GM12878 (cell line): ENCODE data around the gene EHF. TPM values are rescaled to one million over a fixed set of nuclear protein-coding genes. Genes with fewer than 3 reads are reported as not detected.

Experiments
- ATAC-seq: fragments of 200-7000 bp; cut with Tn5 transposase; 3 replicates; pipeline ENCODE4 v1.9.1; 2020; ENCODE audit warnings: mild to moderate bottlenecking, moderate library complexity
- BruUV-seq: library from RNA; stranded (reverse); fragments of 400-500 nt; replicated peaks from 2 replicates; lab custom pipeline; 2021; lab: Mats Ljungman, UMichigan
- CTCF ChIA-PET: fragments of 300-600 bp; sonication (Branson Sonifier 250); formaldehyde crosslinking; extraction: SDS; loops from one replicate; lab custom pipeline; 2021; ENCODE audit warnings: inconsistent platforms; lab: Yijun Ruan, JAX
- POLR2A ChIA-PET: fragments of 350-600 bp; formaldehyde crosslinking; extraction: SDS; loops from one replicate; lab custom pipeline; 2021; ENCODE audit warnings: inconsistent platforms; lab: Charles Lee
- RAD21 ChIA-PET: fragments of 300-600 bp; sonication (Branson Sonifier 250); formaldehyde crosslinking; loops from one replicate; lab custom pipeline; 2023; ENCODE audit warnings: antibody characterized with exemption; ENCODE audit not compliant: unreplicated experiment; lab: Charles Lee
- SMC1A ChIA-PET: fragments of 300-600 bp; sonication (Branson Sonifier 250); formaldehyde crosslinking; loops from one replicate; lab custom pipeline; 2023; ENCODE audit not compliant: unreplicated experiment, uncharacterized antibody; lab: Charles Lee
- DNase-seq: peaks from one replicate; pipeline ENCODE4 v3.0.0-alpha.2; 2011; ENCODE audit warnings: low read depth, low spot score
- FAIRE-seq: peaks from 3 replicates; lab custom pipeline; 2011; peaks lifted over from hg19 to GRCh38; lab: Jason Lieb, UNC
- H2AFZ ChIP-seq: 2 replicates; pipeline ENCODE4 v1.6.0; 2011; ENCODE audit warnings: low read depth, low read length, control low read depth; ENCODE audit not compliant: control insufficient read depth
- H3K27ac ChIP-seq: 2 replicates; pipeline ENCODE4 v1.5.1; 2011; ENCODE audit warnings: control low read depth; ENCODE audit not compliant: control insufficient read depth, insufficient read depth
- H3K27me3 ChIP-seq, 2 experiments: replicated peaks in 1 of 2; 2 replicates each; pipeline versions ENCODE4 v1.6.0 to v1.6.1; 2011; ENCODE audit warnings: low read length in 1 of 2; ENCODE audit not compliant: control insufficient read depth in 2 of 2, insufficient read depth in 2 of 2
- H3K36me3 ChIP-seq, 2 experiments: 2 replicates each; pipeline ENCODE4 v1.5.1; 2011; ENCODE audit warnings: low read length in 1 of 2; ENCODE audit not compliant: control insufficient read depth in 2 of 2, insufficient read depth in 2 of 2
- H3K4me1 ChIP-seq: 2 replicates; pipeline ENCODE4 v1.6.1; 2011; ENCODE audit warnings: mild to moderate bottlenecking, low read length, moderate library complexity, mixed read lengths; ENCODE audit not compliant: control insufficient read depth, insufficient read depth
- H3K4me2 ChIP-seq: 2 replicates; pipeline ENCODE4 v1.6.0; 2011; ENCODE audit warnings: control low read depth; ENCODE audit not compliant: control insufficient read depth, insufficient read depth
- H3K4me3 ChIP-seq: fragments of 200-600 bp; sonication (generic); 2 replicates; pipeline ENCODE4 v1.5.1; 2016
- H3K79me2 ChIP-seq: 2 replicates; pipeline ENCODE4 v1.6.0; 2011; ENCODE audit warnings: low read length; ENCODE audit not compliant: control insufficient read depth, insufficient read depth
- H3K9ac ChIP-seq: 2 replicates; pipeline ENCODE4 v1.8.0; 2011; ENCODE audit warnings: low read length, control low read depth, mixed read lengths; ENCODE audit not compliant: control insufficient read depth, insufficient read depth
- H3K9me3 ChIP-seq: replicated peaks from 3 replicates; pipeline ENCODE4 v1.5.1; 2011; ENCODE audit warnings: mild to moderate bottlenecking, low read length; ENCODE audit not compliant: control insufficient read depth, insufficient read depth
- H4K20me1 ChIP-seq: 2 replicates; pipeline ENCODE4 v1.6.0; 2011; ENCODE audit not compliant: control insufficient read depth, insufficient read depth
- BCLAF1 ChIP-seq: fragments of 450-650 bp; IDR thresholded peaks from 2 replicates; pipeline ENCODE4 v1.6.1; 2017; ENCODE audit warnings: antibody characterized with exemption, mild to moderate bottlenecking, moderate library complexity
- CBFB ChIP-seq: IDR thresholded peaks from 2 replicates; pipeline ENCODE4 v1.6.1; 2016; ENCODE audit warnings: antibody characterized with exemption, low read depth
- CHD1 ChIP-seq: IDR thresholded peaks from 2 replicates; pipeline ENCODE4 v1.6.1; 2012; ENCODE audit warnings: low read depth, low read length, improper control_type of control experiment
- CHD2 ChIP-seq: IDR thresholded peaks from 2 replicates; pipeline ENCODE4 v1.6.1; 2011; ENCODE audit warnings: low read depth, low read length, improper control_type of control experiment, borderline replicate concordance
- ETV6 ChIP-seq, 2 experiments: fragments of 450-650 bp in 1 of 2; IDR thresholded peaks in 1 of 2; conservative IDR thresholded peaks in 1 of 2; 2 replicates each; pipeline ENCODE4 v1.6.1; 2014; ENCODE audit warnings: antibody characterized with exemption in 1 of 2, borderline replicate concordance in 1 of 2, low read depth in 1 of 2, mild to moderate bottlenecking in 1 of 2, moderate library complexity in 1 of 2
- FOXM1 ChIP-seq: IDR thresholded peaks from 2 replicates; pipeline ENCODE4 v1.6.1; 2012; ENCODE audit warnings: low read depth, mild to moderate bottlenecking, inconsistent platforms, low read length, moderate library complexity
- NKRF ChIP-seq: fragments of 450-650 bp; conservative IDR thresholded peaks from 2 replicates; pipeline ENCODE4 v1.6.1; 2017; ENCODE audit warnings: mild to moderate bottlenecking, moderate library complexity
- RAD51 ChIP-seq: fragments of 450-650 bp; IDR thresholded peaks from 2 replicates; pipeline ENCODE4 v1.6.1; 2016; ENCODE audit warnings: moderate library complexity, mild to moderate bottlenecking, inconsistent platforms
- RCOR1 ChIP-seq: conservative IDR thresholded peaks from 2 replicates; pipeline ENCODE4 v1.6.1; 2012; ENCODE audit warnings: low read depth, low read length, improper control_type of control experiment
- SMAD5 ChIP-seq: IDR thresholded peaks from 2 replicates; pipeline ENCODE4 v1.6.1; 2016; ENCODE audit warnings: antibody characterized with exemption, low read depth
- SUPT20H ChIP-seq: IDR thresholded peaks from 2 replicates; pipeline ENCODE4 v1.6.1; 2011; ENCODE audit warnings: low read depth, mild to moderate bottlenecking, low read length, moderate library complexity, borderline replicate concordance; ENCODE audit not compliant: control insufficient read depth
- ZNF592 ChIP-seq: fragments of 450-650 bp; IDR thresholded peaks from 2 replicates; pipeline ENCODE4 v1.6.1; 2017; ENCODE audit warnings: mild to moderate bottlenecking, moderate library complexity
- ZNF622 ChIP-seq: fragments of 450-650 bp; IDR thresholded peaks from 2 replicates; pipeline ENCODE4 v1.6.1; 2017; ENCODE audit warnings: mild to moderate bottlenecking, inconsistent platforms
- WGBS: methylation state at CpG from one replicate; pipeline ENCODE4 v1.1.6; 2016; ENCODE audit warnings: low lambda C conversion rate; ENCODE audit not compliant: insufficient replicate concordance, insufficient coverage; ENCODE audit errors: missing lambda C conversion rate; 5-methylcytosine and 5-hydroxymethylcytosine counted together
- in situ Hi-C: fragments of 300-500 bp; cut with MboI; formaldehyde crosslinking; loops from 9 replicates; pipeline ENCODE4 v1.14.3; 2018; ENCODE audit warnings: mixed read lengths
- intact Hi-C: fragments of 100-400 bp; cut with micrococcal nuclease; formaldehyde crosslinking; loops from one replicate; pipeline ENCODE4 v1.14.2; 2022; ENCODE audit not compliant: unreplicated experiment
- polyA plus RNA-seq, 11 experiments: library from polyadenylated mRNA; depleted of rRNA in 4 of 11; unstranded in 6 of 11; stranded (reverse) in 5 of 11; fragments of >200 nt; fragmentation: Nextera tagmentation in 4 of 11; fragmentation: Illumina TruSeq in 1 of 11; extraction: Ambion mirVana in 4 of 11; extraction: Trizol in 1 of 11; gene quantifications; 1 replicate in 1 of 11; 2 replicates in 10 of 11; pipeline versions ENCODE4 v1.2.1 to v1.2.3, GENCODE V29; 2011 to 2016; ENCODE audit warnings: inconsistent platforms in 2 of 11, missing spikeins in 2 of 11, low read depth in 1 of 11
- total RNA-seq, 4 experiments: library from RNA; depleted of rRNA in 3 of 4; stranded (reverse); fragments of >200 nt in 3 of 4; fragmentation: Illumina TruSeq in 1 of 4; extraction: Trizol in 1 of 4; gene quantifications; 2 replicates each; pipeline versions ENCODE4 v1.2.1 to v1.2.3, GENCODE V29; 2013 to 2021

Gene EHF
- total and polyA plus RNA-seq, 10 of the 15 experiments (the other 5 are each of a cell fraction or from before 2014, with no cell fraction given), result 0.04 to 0.33 (median 0.06) TPM; not detected in 6

GRCh38 chr11:34587282-34587677 is 33.6 kb upstream of the EHF start:
- BruUV-seq, result no TSS peak
- TF ChIP-seq SUPT20H (no peak), ZNF622 (no peak), RCOR1 (no peak), RAD51 (no peak), NKRF (no peak), CBFB (no peak), ZNF592 (no peak), CHD2 (no peak), BCLAF1 (no peak), FOXM1 (no peak), CHD1 (no peak), SMAD5 (no peak), ETV6 (conservative IDR thresholded peaks at IDR 0.05 in 1 of 2, IDR thresholded peaks at IDR 0.05 in 1 of 2; ENCODE audit: borderline replicate concordance in 1 of 2, low read depth in 1 of 2) (no peak)

More at GRCh38 chr11:34587282-34587677, 33.6 kb upstream of the EHF start:
- no peaks in the 10 kb centered on the region for H3K4me1 ChIP-seq
- in situ Hi-C loops (loop anchor here (5.0 to 10.0 kb wide), 2 partner anchors 305 to 828 kb away; partner anchors contain the start of gene SLC1A2), intact Hi-C loops (loop anchor here (5.0 kb wide), 2 partner anchors 65 to 805 kb away; no protein-coding TSS in a partner anchor)
- no peak for FAIRE-seq
- H3K9me3 ChIP-seq, result no peaks in the 10 kb centered on the region
- no peak overlapping the region for H3K27ac ChIP-seq
- H3K79me2 ChIP-seq, result no peaks in the 10 kb centered on the region
- H3K36me3 ChIP-seq, result no peaks in the 10 kb centered on the region
- no peak overlapping the region for H3K9ac ChIP-seq
- no peak for ATAC-seq
- H2AFZ ChIP-seq, result no peak overlapping the region
- no peak overlapping the region for H3K4me2 ChIP-seq
- WGBS, result 71% methylated on average over 5 of the region's 5 CpGs
- ChIA-PET SMC1A (interaction anchor here (0.9 to 3.1 kb wide), 22 partner anchors 14 to 817 kb away, joined by 3 to 17 read pairs (median 5); no protein-coding TSS in a partner anchor), RAD21 (interaction anchor here (0.9 to 3.9 kb wide), 6 partner anchors 110 to 896 kb away, joined by 3 to 20 read pairs (median 8); no protein-coding TSS in a partner anchor), POLR2A (no interaction called here), CTCF (interaction anchor here (0.6 to 4.1 kb wide), 22 partner anchors 8 to 1032 kb away, joined by 3 to 50 read pairs (median 3); no protein-coding TSS in a partner anchor)
- DNase-seq, result no peak
- H3K4me3 ChIP-seq, result no peak overlapping the region
- H3K27me3 ChIP-seq, result no peaks in the 10 kb centered on the region; a peak in 2 of 4 replicates
- no peaks in the 10 kb centered on the region for H4K20me1 ChIP-seq
